ENCODE measurements around the gene ATF4.

DNA sequence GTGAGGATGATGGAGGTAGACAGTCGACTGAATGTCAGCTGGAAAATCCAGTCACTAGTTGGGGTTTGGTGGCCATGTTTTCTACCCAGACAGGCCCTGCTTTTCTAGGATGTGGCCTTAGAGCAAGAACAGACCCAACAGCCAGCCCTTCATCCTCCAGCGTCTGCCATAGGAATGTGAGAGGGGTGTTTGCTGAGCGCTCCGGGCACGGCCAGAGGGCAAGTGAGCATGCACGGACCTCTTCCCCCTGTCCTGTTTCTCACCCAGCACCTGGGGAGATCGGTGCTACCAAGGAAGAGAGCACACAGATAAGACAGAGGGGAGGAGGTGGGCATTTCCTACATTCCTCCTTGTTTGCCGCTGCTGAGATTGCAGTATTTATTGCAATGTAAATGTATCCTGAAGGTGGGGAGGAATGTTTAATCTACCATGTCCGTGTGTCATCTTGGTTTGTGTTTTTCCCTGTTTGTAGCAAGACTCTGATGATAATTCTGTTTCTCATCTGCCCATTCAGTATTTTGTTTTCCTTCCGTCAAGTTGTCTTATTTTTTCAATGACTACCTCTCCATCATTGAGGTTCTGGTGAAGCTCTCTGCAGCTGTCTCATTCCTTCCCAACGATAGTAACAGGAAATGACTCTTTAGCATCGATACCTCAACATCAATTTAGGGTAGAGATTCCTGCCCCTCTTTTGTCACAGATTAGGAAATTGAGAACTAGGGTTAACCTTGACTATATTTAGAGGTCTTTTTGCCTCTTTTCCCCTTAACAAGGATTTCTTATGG, 4.9 kb upstream of the ATF4 start:
- TF ChIP-seq POLR2AphosphoS5 (IDR thresholded peaks at IDR 0.05), result no peak
- TF ChIP-seq, protein P1, sequence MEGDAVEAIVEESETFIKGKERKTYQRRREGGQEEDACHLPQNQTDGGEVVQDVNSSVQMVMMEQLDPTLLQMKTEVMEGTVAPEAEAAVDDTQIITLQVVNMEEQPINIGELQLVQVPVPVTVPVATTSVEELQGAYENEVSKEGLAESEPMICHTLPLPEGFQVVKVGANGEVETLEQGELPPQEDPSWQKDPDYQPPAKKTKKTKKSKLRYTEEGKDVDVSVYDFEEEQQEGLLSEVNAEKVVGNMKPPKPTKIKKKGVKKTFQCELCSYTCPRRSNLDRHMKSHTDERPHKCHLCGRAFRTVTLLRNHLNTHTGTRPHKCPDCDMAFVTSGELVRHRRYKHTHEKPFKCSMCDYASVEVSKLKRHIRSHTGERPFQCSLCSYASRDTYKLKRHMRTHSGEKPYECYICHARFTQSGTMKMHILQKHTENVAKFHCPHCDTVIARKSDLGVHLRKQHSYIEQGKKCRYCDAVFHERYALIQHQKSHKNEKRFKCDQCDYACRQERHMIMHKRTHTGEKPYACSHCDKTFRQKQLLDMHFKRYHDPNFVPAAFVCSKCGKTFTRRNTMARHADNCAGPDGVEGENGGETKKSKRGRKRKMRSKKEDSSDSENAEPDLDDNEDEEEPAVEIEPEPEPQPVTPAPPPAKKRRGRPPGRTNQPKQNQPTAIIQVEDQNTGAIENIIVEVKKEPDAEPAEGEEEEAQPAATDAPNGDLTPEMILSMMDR (IDR thresholded peaks at IDR 0.05), result no peak

All from stomach (tissue), 4 donors.